PFSK-1 (cell line): Measurements from ENCODE around the gene SLC28A1.

ENCODE experiments used
- FOXP2 ChIP-seq: optimal IDR thresholded peaks from 2 replicates; pipeline ENCODE3; 2011; ENCODE audit warnings: borderline replicate concordance, control low read depth, inconsistent platforms; ENCODE audit not compliant: insufficient read depth; ENCODE audit errors: extremely low read length, extremely low read depth
- POLR2AphosphoS5 ChIP-seq: IDR thresholded peaks from 2 replicates; pipeline ENCODE4 v1.6.1; 2012; ENCODE audit warnings: low read depth, mild to moderate bottlenecking, control low read depth, low read length, moderate library complexity
- REST ChIP-seq, 2 experiments: IDR thresholded peaks; 2 replicates each; pipeline versions ENCODE4 v1.6.1 to v1.8.0; 2011 to 2012; ENCODE audit warnings: low read depth in 2 of 2, low read length in 2 of 2, control low read depth in 1 of 2, inconsistent platforms in 1 of 2, mild to moderate bottlenecking in 1 of 2, moderate library complexity in 1 of 2; ENCODE audit not compliant: insufficient read depth in 1 of 2
- SIN3A ChIP-seq: IDR thresholded peaks from 2 replicates; pipeline ENCODE4 v1.6.1; 2012; ENCODE audit warnings: mild to moderate bottlenecking, low read length, moderate library complexity, borderline replicate concordance; ENCODE audit not compliant: insufficient read depth
- TAF1 ChIP-seq: IDR thresholded peaks from 2 replicates; pipeline ENCODE4 v1.6.1; 2012; ENCODE audit warnings: low read length, control low read depth, borderline replicate concordance; ENCODE audit not compliant: insufficient read depth

SLC28A1 gene

DNA sequence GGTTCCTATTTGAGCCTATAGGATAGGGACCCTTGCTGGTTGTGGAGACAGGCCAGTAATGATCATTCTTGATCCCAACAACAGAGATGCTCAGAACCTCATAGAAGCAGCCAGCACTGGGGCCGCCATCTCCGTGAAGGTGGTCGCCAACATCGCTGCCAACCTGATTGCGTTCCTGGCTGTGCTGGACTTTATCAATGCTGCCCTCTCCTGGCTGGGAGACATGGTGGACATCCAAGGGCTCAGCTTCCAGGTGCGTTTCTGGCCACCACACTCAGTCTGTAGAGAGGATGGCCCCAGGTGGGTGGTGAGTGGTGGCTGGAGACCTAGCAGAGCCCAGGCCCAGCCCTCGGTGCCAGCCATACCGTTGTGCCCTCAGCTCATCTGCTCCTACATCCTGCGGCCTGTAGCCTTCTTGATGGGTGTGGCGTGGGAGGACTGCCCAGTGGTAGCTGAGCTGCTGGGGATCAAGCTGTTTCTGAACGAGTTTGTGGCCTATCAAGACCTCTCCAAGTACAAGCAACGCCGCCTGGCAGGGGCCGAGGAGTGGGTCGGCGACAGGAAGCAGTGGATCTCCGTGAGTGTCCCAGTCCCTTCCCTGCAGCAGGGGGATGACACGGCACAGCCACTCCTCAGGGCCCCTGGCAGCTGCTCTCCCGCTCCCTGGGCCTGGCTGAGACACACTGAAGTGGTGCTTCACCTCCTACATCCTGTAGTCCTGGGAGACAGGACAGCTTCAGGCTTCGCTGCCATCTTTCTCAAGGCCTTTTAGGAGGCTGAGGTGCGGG, 50.7 kb downstream of the SLC28A1 start:
- TF ChIP-seq REST (IDR thresholded peaks at IDR 0.05; ENCODE audit: insufficient read depth in 1 of 2, low read depth in 2 of 2, low read length in 2 of 2) (no peak), FOXP2 (no peak), TAF1 (no peak), SIN3A (no peak), POLR2AphosphoS5 (no peak)

GRCh38 chr15:84937144-84937543, 52.7 kb downstream of the SLC28A1 start:
- TF ChIP-seq REST (IDR thresholded peaks at IDR 0.05; ENCODE audit: insufficient read depth in 1 of 2, low read depth in 2 of 2, low read length in 2 of 2) (no peak), FOXP2 (no peak)

- TF ChIP-seq TAF1: no peak
- no peak for TF ChIP-seq REST (IDR thresholded peaks at IDR 0.05; ENCODE audit: insufficient read depth in 1 of 2, low read depth in 2 of 2, low read length in 2 of 2)
- TF ChIP-seq SIN3A: no peak
- no peak for TF ChIP-seq POLR2AphosphoS5
- TF ChIP-seq FOXP2: no peak
Measured at GRCh38 chr15:84938726-84939125, 54.3 kb downstream of the SLC28A1 start.

DNA sequence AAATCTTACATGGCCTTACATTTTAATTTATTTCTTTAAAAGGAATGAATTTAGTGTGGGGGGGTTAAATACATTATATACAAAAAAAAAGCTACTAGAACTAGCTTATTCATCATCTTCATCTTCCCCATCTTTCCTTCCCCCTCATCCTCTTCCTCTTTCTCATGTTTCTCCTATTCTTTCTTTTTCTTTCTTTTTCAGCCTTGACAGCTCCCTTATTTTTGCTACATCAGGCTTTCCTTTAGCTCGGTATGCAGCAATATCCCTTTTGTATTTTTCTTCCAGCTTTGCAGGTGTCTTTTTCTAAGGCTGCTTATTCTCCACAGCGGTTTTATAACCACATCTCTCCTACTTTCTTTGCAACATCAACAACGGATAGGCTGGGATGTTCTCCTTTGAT, 55.9 kb downstream of the SLC28A1 start:
- TF ChIP-seq POLR2AphosphoS5: no peak
- TF ChIP-seq TAF1: no peak
- TF ChIP-seq SIN3A: no peak

GRCh38 chr15:84942456-84942855, 58.0 kb downstream of the SLC28A1 start:
- TF ChIP-seq REST (IDR thresholded peaks at IDR 0.05; ENCODE audit: insufficient read depth in 1 of 2, low read depth in 2 of 2, low read length in 2 of 2) (no peak), TAF1 (no peak), SIN3A (no peak), POLR2AphosphoS5 (no peak), FOXP2 (no peak)
